ENCODE results near the gene TIPRL. TPM values are rescaled to one million over a fixed set of nuclear protein-coding genes. Genes with fewer than 3 reads are reported as not detected.
"Not testable (repeated sequence)": the region's sequence is repeated elsewhere in the genome, so short reads cannot be mapped to it uniquely, and the experiment has no call there.

Gene TIPRL
- total and polyA plus RNA-seq, 5 experiments from 2014 or later: 23.4 to 34.9 (median 29.3) TPM

DNA sequence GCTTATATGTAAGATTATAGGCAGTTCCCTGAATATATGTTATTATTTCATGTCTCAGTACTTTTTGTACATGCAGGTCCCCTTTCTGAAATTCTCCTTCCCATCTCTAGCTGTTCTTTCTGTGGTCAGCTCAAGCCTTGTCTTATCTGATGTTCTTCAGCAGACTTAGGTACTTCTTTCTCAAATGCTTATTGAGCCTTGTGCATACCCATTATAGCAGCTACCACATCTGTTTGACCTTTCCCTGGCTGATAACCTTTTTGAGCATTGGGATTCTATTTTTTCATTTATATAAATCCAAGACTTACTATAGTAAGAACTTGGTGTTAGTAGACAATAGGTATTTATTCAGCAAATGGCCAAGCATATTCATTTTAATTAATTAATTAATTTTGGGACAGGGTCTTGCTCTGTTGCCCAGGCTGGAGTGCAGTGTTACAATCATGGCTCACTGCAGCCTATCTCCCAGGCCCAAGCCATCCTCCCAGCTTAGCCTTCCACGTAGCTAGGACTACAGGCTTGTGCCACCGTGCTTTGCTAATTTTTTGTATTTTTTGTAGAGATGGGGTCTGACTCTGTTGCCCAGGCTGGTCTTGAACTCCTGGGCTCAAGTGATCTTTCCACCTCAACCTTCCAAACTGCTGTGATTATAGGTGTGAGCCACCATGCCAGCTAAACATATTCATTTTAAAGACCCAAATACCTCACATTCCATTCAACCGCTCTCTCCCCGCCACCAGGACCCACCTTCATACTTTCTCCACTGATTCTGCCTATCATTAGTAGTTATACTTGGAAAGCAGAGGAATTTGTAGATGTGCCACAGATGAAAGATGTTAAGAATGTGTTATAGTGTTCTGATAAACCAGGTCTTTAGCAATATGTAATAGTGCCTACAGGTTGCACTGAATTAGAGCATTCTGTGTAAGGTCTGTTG lies 16.7 kb downstream of the TIPRL start:
- Mint-ChIP-seq H3K36me3 (peaks cover 17 to 77% (median 46%) of the 10 kb centered on the region in 3 donors), H3K4me3 (no peak overlapping the region), H3K4me1 (peaks cover 2 to 12% (median 5%) of the 10 kb centered on the region in 4 donors), H3K27me3 (no peaks in the 10 kb centered on the region), H3K9me3 (no peaks in the 10 kb centered on the region), H3K27ac (peak overlapping the region in 2 of 10 donors; percentile 7 to 64)
- POLR2A ChIA-PET: no interaction called here
- ATAC-seq (no peak), DNase-seq (no peak)

DNA sequence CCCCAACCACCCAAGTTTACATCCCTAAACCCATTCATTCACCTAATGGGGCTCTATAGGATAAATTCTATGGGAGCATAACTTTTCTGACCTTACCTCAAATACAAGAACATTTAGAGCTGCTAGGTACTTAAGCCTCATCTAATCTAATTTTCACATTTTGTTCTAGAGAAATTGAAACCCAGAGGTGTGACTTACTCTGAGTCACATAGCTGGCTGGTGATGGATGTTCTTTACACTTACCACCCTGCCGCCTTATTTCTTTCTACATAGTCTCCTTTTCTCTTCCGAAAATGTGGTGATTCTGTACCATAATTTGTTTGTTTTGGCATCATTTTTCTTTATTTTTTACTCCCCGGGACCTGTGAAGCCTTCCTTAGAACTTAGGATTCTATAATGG lies 20.3 kb downstream of the TIPRL start:
- H3K9me3 Mint-ChIP-seq: peaks cover 0 to 8% (median 0%) of the 10 kb centered on the region in 9 donors
- POLR2A ChIA-PET: no interaction called here
- DNase-seq (no peak), ATAC-seq (no peak)
- no peak overlapping the region for H3K4me3 Mint-ChIP-seq
- no peaks in the 10 kb centered on the region for H3K27me3 Mint-ChIP-seq
- peaks cover 0 to 8% (median 4%) of the 10 kb centered on the region in 4 donors for H3K4me1 Mint-ChIP-seq
- H3K27ac Mint-ChIP-seq: peak overlapping the region in 1 of 10 donors; percentile 5
- H3K36me3 Mint-ChIP-seq: peaks cover 30 to 78% (median 59%) of the 10 kb centered on the region in 3 donors

DNA sequence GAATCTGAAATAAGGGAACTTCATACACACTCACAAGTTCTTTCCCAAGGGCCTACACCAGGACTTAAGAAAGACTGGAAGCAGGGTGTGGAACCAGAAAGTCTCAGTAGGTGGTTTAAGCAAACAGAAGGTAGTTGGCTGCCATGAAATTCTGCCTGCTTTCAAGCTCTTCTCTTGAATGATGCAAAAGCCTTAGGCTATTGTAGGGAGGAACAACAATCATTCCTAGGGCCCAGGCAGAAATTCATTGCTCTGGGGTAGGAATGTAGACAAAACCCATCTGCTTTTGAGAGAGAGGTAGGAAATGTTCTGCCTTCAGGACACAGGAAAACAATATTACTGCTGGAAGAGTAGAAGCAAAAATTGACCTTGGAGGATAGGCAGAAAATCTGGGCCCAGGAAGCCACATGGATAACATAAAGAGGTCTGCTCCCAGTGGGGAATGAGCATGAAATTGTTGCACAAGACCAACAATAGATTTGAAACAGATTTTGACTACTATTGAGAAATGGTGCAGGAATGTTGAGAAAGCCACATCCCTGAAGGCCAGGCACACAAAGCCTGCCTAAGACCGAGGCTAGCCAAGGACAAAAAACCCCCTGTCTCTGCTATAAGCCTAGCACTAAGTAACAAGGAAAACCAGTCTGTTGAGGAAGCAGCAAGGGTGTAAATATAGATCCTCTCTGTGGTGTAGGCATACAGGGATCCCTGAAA lies 24.3 kb downstream of the TIPRL start:
- Mint-ChIP-seq H3K9me3 (peaks cover 0 to 24% (median 7%) of the 10 kb centered on the region in 9 donors), H3K27me3 (no peaks in the 10 kb centered on the region), H3K4me3 (no peak overlapping the region), H3K36me3 (peaks cover 35 to 62% (median 58%) of the 10 kb centered on the region in 3 donors), H3K27ac (no peak overlapping the region), H3K4me1 (no peaks in the 10 kb centered on the region)
- DNase-seq (no peak), ATAC-seq (no peak)
- POLR2A ChIA-PET: no interaction called here

DNA sequence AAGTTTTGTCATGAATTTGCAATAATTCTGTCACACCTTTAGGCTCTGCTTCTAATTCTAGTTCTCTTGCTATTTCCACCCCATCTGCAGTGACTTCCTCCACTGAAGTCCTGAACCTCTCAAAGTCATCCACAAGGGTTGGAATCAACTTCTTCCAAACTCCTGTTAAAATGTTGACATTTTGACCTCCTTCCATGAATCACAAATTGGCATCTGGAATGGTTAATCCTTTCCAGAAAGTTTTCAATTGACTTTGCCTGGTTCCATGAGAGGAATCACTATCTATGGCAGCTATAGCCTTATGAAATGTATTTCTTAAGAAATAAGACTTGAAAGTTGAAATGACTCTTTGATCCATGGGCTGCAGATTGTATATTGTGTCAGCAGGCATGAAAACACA lies 27.3 kb downstream of the TIPRL start:
- Mint-ChIP-seq H3K4me1 (no peaks in the 10 kb centered on the region), H3K9me3 (peaks cover 4 to 44% (median 11%) of the 10 kb centered on the region in 9 donors), H3K36me3 (peaks cover 33 to 51% (median 34%) of the 10 kb centered on the region in 3 donors), H3K4me3 (no peak overlapping the region), H3K27me3 (no peaks in the 10 kb centered on the region), H3K27ac (no peak overlapping the region)
- ATAC-seq (no peak), DNase-seq (no peak)
- POLR2A ChIA-PET: no interaction called here

DNA sequence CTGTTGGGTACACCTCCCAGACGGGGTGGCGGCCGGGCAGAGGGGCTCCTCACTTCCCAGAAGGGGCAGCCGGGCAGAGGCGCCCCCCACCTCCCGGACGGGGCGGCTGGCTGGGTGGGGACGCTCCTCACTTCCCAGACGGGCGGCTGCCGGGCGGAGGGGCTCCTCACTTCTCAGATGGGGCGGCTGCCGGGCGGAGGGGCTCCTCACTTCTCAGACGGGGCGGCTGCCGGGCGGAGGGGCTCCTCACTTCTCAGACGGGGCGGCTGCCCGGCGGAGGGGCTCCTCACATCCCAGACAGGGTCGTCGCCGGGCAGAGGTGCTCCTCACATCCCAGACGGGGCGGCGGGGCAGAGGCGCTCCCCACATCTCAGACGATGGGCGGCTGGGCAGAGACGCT lies 28.9 kb downstream of the TIPRL start:
- H3K36me3 Mint-ChIP-seq: peaks cover 21 to 38% (median 37%) of the 10 kb centered on the region in 3 donors
- DNase-seq, H3K27me3 Mint-ChIP-seq, H3K27ac Mint-ChIP-seq, POLR2A ChIA-PET, H3K4me1 Mint-ChIP-seq, H3K4me3 Mint-ChIP-seq, ATAC-seq: not testable (repeated sequence)
- H3K9me3 Mint-ChIP-seq: peaks cover 8 to 57% (median 16%) of the 10 kb centered on the region in 9 donors

DNA sequence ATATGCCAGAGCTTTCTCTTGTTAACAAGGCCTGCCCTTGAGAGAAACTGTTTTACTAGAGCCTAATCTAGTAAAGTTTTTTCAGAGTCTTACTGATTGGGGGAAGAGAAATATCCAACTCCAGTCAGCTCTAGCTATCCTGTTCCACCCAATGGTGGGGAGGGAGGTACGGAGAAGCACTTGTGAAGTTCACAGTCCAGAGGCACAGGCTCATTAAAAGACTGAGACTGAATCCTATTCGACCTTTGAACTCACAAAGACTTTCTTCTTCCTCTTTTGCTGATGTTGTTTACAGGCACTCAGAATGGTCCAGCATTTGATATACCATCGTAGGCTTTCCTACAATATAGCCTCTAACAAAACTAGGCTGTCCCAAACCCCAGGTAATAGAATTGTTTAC lies 31.6 kb downstream of the TIPRL start:
- Mint-ChIP-seq H3K4me3 (no peak overlapping the region), H3K4me1 (peaks cover 0 to 8% (median under 1%) of the 10 kb centered on the region in 4 donors), H3K9me3 (peaks cover 12 to 55% (median 26%) of the 10 kb centered on the region in 9 donors), H3K27ac (no peak overlapping the region), H3K36me3 (peaks cover 3 to 37% (median 22%) of the 10 kb centered on the region in 3 donors), H3K27me3 (peaks cover 0 to 3% (median 0%) of the 10 kb centered on the region in 5 donors)
- DNase-seq: no peak
- POLR2A ChIA-PET: interaction anchor here (0.7 kb wide), 1 partner anchor 445 kb away, joined by 3 read pairs; no protein-coding TSS in a partner anchor
- no peak for ATAC-seq

DNA sequence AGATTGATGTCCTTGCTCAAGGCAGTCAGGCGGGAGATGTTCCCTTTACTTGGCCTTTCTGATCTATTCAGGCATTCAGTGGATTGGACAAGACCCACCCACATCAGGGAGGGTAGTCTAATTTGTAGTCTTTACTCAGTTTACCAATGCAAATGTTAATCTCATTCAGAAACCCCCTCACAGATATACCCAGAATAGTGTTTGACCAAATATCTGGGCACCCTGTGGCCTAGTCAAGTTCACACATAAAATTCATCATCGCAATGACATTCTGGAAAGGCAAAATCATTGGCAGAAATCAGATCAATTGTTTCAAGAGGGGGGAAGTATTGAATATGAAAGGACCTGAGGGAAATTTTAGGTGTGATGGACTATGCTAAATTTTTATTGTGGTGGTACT lies 34.6 kb downstream of the TIPRL start:
- DNase-seq (no peak), ATAC-seq (no peak)
- peaks cover 0 to 3% (median 0%) of the 10 kb centered on the region in 5 donors for H3K27me3 Mint-ChIP-seq
- H3K27ac Mint-ChIP-seq: no peak overlapping the region
- H3K36me3 Mint-ChIP-seq: peaks cover 0 to 28% (median 13%) of the 10 kb centered on the region in 3 donors
- H3K9me3 Mint-ChIP-seq: peaks cover 8 to 43% (median 19%) of the 10 kb centered on the region in 9 donors
- POLR2A ChIA-PET: no interaction called here
- no peak overlapping the region for H3K4me3 Mint-ChIP-seq
- peaks cover 0 to 8% (median under 1%) of the 10 kb centered on the region in 4 donors for H3K4me1 Mint-ChIP-seq

DNA sequence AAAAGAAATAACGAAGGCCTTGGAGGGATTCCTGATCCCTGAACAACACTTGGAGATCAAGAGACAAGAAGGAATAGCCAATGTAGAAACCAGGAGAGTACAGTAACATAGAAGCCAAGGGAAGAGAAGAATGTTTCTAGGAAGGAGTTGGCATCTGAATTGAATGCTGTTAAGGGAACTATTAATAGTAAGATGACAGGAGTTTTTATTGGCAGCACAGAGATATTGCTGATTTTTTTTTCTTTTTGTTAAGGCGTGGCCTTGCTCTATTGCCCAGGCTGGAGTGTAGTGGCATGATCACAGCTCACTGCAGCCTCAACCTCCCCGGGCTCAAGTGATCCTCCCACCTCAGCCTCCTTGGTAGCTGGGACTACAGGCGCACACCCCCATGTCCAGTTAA lies 37.4 kb downstream of the TIPRL start:
- Mint-ChIP-seq H3K36me3 (peaks cover 0 to 23% (median 8%) of the 10 kb centered on the region in 3 donors), H3K27ac (no peak overlapping the region), H3K27me3 (peaks cover 0 to 5% (median 0%) of the 10 kb centered on the region in 5 donors), H3K4me3 (no peak overlapping the region), H3K4me1 (peaks cover 0 to 8% (median under 1%) of the 10 kb centered on the region in 4 donors), H3K9me3 (peaks cover 8 to 24% (median 14%) of the 10 kb centered on the region in 9 donors)
- ATAC-seq (no peak), DNase-seq (no peak)
- POLR2A ChIA-PET: no interaction called here

DNA sequence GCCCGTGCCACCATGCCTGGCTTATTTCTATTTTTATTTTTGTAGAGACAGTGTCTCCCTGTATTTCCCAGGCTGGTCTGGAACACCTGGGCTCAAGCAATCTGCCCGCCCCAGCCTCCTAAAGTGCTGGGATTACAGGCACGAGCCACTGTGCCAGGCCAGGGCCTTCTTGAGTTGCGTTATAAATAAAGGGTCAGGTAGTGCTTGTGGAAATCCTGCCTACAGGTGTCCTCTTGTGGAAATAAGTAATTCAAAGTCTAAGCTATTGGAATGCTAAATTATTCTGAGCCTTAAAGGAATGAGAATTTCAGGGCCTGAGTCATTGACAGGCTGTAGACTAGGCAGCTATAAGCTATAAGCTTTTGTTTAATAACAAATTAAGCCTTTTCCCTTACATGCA lies 38.9 kb downstream of the TIPRL start:
- Mint-ChIP-seq H3K9me3 (peaks cover under 1 to 15% (median 8%) of the 10 kb centered on the region in 9 donors), H3K36me3 (peaks cover 0 to 15% (median 8%) of the 10 kb centered on the region in 3 donors), H3K4me3 (no peak overlapping the region), H3K27me3 (peaks cover 0 to 6% (median 0%) of the 10 kb centered on the region in 5 donors), H3K27ac (no peak overlapping the region), H3K4me1 (no peaks in the 10 kb centered on the region)
- DNase-seq (no peak), ATAC-seq (no peak)
- POLR2A ChIA-PET: no interaction called here

DNA sequence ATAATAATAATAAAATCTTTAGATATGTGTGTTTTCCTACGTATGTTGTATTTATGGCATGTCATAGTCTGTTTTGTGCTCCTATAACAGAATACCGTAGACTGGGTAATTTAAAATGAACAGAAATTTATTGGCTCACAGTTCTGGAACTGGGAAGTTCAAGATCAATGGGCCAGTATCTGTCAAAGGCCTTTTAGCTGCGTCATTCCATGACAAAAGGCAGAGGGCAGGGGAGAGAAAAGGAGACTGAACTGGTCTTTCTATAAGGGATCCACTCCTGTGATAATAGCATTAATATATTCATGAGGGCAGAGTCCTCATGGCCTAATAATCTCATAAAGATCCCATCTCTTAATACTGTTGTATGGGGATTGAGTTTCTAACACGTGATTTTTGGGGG lies 39.9 kb downstream of the TIPRL start:
- Mint-ChIP-seq H3K27me3 (peaks cover 0 to 10% (median 2%) of the 10 kb centered on the region in 5 donors), H3K9me3 (peaks cover 0 to 8% (median 0%) of the 10 kb centered on the region in 9 donors), H3K27ac (no peak overlapping the region), H3K4me1 (no peaks in the 10 kb centered on the region), H3K4me3 (no peak overlapping the region), H3K36me3 (peaks cover 0 to 5% (median 0%) of the 10 kb centered on the region in 3 donors)
- no peak for ATAC-seq
- DNase-seq: no peak
- POLR2A ChIA-PET: no interaction called here

DNA sequence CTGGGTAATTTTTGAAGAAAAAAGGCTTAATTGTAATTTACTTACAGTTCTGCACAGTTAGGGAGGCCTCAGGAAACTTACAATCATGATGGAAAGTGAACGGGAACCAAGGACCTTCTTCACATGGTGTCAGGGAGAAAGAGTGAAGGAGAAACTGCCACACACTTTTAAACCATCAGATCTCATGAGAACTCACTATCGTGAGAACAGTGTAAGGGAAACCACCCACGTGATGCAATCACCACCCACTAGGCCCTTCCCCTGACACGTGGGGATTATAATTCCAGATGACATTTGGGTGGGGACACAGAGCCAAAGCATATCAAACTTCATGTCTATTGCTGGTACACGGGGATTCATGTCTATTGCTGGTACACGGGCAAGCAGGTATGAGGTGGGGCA lies 41.7 kb downstream of the TIPRL start:
- H3K27me3 Mint-ChIP-seq: peaks cover 0 to 7% (median 2%) of the 10 kb centered on the region in 5 donors
- H3K4me1 Mint-ChIP-seq: peaks cover 2 to 11% (median 9%) of the 10 kb centered on the region in 4 donors
- H3K36me3 Mint-ChIP-seq: no peaks in the 10 kb centered on the region
- no peak overlapping the region for H3K27ac Mint-ChIP-seq
- ATAC-seq (no peak), DNase-seq (no peak)
- peaks cover 0 to 3% (median 0%) of the 10 kb centered on the region in 9 donors for H3K9me3 Mint-ChIP-seq
- no peak overlapping the region for H3K4me3 Mint-ChIP-seq
- POLR2A ChIA-PET: no interaction called here

DNA sequence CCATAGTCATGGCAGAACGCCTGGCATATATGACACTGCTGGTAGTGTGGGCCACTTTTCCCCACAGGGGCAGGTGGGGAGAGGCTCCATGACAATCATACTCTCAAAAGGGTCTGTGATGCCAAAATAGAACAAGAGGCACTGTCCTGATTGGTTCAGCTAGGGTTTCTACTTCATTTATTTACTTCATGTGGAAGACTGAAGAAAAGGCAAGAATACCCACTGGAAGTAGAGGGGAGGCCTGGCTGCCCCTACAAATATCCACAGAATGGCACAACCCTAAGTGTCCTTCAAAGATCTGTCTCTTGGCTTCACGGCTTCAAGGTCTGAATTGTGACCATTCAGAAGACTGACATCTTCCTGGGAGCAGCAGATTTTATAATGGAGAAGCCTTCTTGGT lies 42.5 kb downstream of the TIPRL start:
- peaks cover 0 to 3% (median 0%) of the 10 kb centered on the region in 9 donors for H3K9me3 Mint-ChIP-seq
- H3K27me3 Mint-ChIP-seq: peaks cover 0 to 7% (median 2%) of the 10 kb centered on the region in 5 donors
- POLR2A ChIA-PET: no interaction called here
- ATAC-seq: no peak
- no peak overlapping the region for H3K27ac Mint-ChIP-seq
- no peak for DNase-seq
- peaks cover 2 to 13% (median 10%) of the 10 kb centered on the region in 4 donors for H3K4me1 Mint-ChIP-seq
- no peak overlapping the region for H3K4me3 Mint-ChIP-seq
- no peaks in the 10 kb centered on the region for H3K36me3 Mint-ChIP-seq
